GM08714 (cell line): Measurements from ENCODE around the gene RASSF9.

Source experiments
- H3K4me3 ChIP-seq: fragments of 200-500 bp; sonication (Bioruptor generic); 2 replicates; pipeline ENCODE4 v1.5.1; 2014; ENCODE audit warnings: mild to moderate bottlenecking, low read length, inconsistent platforms
- ZNF274 ChIP-seq: IDR thresholded peaks from 2 replicates; pipeline ENCODE4 v1.6.1; 2012; ENCODE audit warnings: mild to moderate bottlenecking, low read depth, low read length

RASSF9 gene

GRCh38 chr12:85803923-85804322 is 32.3 kb downstream of the RASSF9 start:
- no peak for TF ChIP-seq ZNF274

GRCh38 chr12:85803231-85803630 is 33.0 kb downstream of the RASSF9 start:
- no peak for TF ChIP-seq ZNF274
- no peak overlapping the region for H3K4me3 ChIP-seq

More at GRCh38 chr12:85803923-85804322, 32.3 kb downstream of the RASSF9 start:
- no peak overlapping the region for H3K4me3 ChIP-seq

DNA sequence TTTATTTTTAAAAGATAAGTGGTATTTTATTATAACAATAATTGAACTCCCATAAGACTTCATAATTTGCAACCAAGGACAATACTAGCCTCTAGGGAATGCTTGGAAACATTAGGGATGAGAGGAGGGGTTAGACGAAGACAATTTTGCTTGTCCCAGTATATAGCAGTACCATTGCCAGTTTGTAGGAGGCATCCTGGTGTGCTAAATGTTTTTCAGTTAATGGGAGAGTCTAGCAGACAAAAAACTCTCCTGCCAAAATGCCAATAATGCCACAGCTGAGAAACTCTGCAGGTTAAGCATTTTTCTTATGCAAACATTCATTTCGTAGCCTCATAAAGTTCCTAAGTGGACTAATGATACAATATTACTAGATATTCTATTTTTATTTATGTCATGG is 38.1 kb downstream of the RASSF9 start:
- no peak overlapping the region for H3K4me3 ChIP-seq
- no peak for TF ChIP-seq ZNF274

DNA sequence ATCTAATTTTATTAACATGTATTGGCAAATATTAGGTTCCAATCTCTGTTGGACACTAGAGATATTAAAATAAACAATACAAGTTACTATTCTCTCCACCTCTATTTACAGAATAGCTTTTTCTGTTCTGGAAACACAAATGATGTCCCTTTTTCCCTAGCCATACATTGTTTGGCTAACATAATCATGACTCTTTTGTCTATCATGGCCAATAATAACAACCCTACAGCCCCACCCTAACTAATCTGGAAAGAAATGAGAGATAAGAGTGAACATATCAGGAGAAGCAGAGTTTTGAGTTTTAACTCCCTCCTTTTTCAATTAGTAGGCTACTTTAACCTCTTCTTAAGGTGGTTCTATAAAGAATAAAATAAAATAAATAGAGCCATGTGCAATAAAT is 40.2 kb downstream of the RASSF9 start:
- TF ChIP-seq ZNF274, result no peak

GRCh38 chr12:85794531-85794930 is 41.7 kb downstream of the RASSF9 start:
- TF ChIP-seq ZNF274, result no peak
- H3K4me3 ChIP-seq, result no peak overlapping the region

More for the DNA sequence above, 40.2 kb downstream of the RASSF9 start:
- H3K4me3 ChIP-seq, result no peak overlapping the region

DNA sequence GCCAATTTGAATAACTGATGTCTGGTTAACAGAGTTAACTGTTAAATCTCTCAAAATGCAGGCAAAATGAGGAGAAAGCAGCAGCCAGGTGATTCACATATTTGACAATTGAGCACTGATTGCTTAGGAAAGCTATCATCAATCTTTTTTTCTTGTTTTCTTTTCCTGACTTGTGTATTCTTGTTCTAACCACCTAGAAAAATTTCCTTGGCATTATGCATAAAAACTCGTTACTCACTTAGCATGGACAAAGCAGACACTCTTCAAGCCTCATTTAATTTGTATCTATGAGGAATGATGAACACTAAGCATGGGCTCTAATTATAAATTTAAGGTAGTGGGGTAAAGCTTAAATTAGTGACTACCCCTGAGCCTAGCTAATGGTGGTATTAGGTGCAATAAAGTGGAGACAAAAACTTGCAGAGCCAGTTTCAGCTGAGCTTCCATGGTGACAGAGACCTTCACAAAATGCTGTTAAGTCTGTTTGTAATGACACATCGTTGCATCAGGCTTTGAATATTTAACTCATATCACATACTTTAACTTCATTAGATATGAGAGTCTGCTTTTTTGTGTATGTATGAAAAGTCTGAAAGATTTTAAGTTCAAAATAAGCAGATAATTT is 52.0 kb downstream of the RASSF9 start:
- no peak overlapping the region for H3K4me3 ChIP-seq
- TF ChIP-seq ZNF274, result no peak

DNA sequence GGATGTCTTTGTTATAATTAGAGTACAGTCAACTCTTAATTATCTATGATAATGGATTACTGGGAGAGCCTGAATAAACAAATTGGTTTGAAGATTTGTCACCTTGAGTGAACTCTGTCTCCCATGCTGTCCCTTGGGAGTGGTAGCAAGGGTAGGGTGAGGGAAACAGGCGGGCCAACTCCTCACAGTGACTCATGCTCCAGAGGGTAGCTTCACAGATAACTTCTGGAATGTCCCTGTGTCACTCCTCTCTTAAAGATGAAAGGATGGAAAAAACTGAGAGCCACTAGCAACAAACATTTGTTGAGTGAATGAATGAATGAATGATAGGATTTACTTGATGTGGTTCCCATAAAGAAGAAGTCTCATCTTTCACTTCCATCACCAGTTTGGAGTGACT is 53.5 kb downstream of the RASSF9 start:
- TF ChIP-seq ZNF274, result no peak
- no peak overlapping the region for H3K4me3 ChIP-seq

DNA sequence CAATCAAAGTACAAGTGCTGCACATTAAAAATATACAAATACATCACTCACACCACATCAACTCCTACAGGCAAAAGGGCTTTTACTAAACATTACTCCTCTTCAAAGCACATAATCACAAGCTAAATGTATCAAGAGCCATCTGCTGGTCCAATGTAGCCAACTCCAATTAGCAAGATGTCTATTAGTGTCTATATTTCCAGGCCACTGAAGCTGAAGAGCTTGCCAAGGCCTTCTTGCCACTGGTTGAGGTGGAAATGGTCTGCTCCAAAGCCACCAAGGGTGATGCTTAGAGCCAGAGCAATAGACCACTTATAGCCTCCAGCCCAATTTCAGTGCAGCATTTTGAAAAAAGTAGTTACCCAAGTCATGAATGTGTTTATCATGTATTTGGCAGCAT is 54.4 kb downstream of the RASSF9 start:
- no peak overlapping the region for H3K4me3 ChIP-seq
- TF ChIP-seq ZNF274, result no peak

DNA sequence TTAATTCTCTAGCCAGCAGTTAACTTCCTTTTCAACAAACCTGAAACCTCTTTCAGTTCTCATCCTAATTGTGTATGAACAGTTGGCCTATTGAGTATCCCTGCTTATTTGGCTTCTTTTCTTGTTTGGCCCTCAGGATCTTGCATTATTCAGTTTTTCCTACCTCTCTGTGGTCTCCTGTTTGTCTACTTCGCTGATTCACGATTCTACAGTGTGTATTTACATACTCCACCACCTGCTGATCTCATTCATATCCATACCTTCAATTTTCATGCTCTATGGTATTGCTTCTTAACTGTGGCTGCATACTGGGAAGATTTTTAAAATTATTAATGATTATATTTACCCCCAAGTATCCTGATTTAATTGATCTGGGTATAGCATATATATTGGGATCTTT is 56.4 kb downstream of the RASSF9 start:
- TF ChIP-seq ZNF274, result no peak
- H3K4me3 ChIP-seq, result no peak overlapping the region

GRCh38 chr12:85775091-85775490 is 61.1 kb downstream of the RASSF9 start:
- no peak for TF ChIP-seq ZNF274
- no peak overlapping the region for H3K4me3 ChIP-seq

GRCh38 chr12:85765453-85765869 is 70.7 kb downstream of the RASSF9 start:
- no peak overlapping the region for H3K4me3 ChIP-seq
- no peak for TF ChIP-seq ZNF274

DNA sequence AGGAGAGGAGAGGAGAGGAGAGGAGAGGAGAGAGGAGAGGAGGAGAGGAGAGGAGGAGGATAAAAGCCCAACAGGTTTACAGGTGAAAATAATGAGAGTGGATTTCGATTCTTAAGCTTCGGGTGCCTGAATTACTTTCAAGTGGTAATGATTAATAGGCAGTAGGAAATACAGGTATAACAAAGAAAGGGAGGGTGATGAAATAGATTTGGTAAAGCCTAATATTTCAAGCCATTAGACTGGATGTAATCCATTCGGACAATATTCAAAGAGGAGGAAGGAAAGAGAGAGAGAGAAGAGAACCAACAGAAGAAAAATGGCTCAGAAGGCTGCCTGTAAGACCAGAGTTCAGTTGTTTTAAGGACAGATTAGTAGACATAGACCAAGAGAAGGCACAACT is 76.6 kb downstream of the RASSF9 start:
- H3K4me3 ChIP-seq, result no peak overlapping the region
- no peak for TF ChIP-seq ZNF274

GRCh38 chr12:85759091-85759490 is 77.1 kb downstream of the RASSF9 start:
- no peak overlapping the region for H3K4me3 ChIP-seq
- TF ChIP-seq ZNF274, result no peak

DNA sequence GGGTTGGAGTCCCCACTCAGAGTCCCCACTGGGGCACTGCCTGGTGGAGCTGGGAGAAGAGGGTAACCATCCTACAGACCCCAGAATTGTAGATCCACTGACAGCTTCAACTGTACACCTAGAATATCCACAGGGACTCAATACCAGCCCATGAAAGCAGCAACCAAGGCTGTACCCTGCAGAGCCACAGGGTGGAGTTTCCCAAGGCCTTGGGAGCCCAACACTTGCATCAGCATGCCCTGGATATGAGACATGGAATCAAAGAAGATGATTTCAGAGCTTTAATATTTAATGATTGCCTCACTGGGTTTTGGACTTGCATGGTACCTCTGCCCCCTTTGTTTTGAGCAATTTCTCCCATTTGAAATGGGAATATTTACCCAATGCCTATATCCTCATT is 80.4 kb downstream of the RASSF9 start:
- no peak for TF ChIP-seq ZNF274
- H3K4me3 ChIP-seq, result no peak overlapping the region
